ENCODE data around the gene SF1. TPM values are rescaled to one million over a fixed set of nuclear protein-coding genes. Genes with fewer than 3 reads are reported as not detected.
A peak's percentile ranks its signal among the peaks of the same experiment; 100 is the strongest.

SF1 gene
- total RNA-seq, 1 experiment from 2014 or later: 170 TPM

- Histone ChIP-seq H3K9me3 (replicated peaks) (no peaks in the 10 kb centered on the region), H3K27ac (peak overlapping the region; percentile 19), H3K36me3 (peaks cover 97% of the 10 kb centered on the region), H3K4me3 (no peak overlapping the region), H3K4me1 (replicated peaks) (peaks cover 59% of the 10 kb centered on the region), H3K27me3 (replicated peaks) (no peaks in the 10 kb centered on the region)
- peak in 1 of 2 experiments; percentile 64 for DNase-seq (ENCODE audit: low read depth in 1 of 2, low spot score in 2 of 2)
Measured at GRCh38 chr11:64765291-64765850, 13.0 kb downstream of the SF1 start.

- H3K9me3 ChIP-seq (replicated peaks): no peaks in the 10 kb centered on the region
- H3K4me1 ChIP-seq (replicated peaks): peaks cover 59% of the 10 kb centered on the region
- H3K27me3 ChIP-seq (replicated peaks): no peaks in the 10 kb centered on the region
- peak in 1 of 2 experiments; percentile 52 for DNase-seq (ENCODE audit: low read depth in 1 of 2, low spot score in 2 of 2)
- peaks cover 96% of the 10 kb centered on the region for H3K36me3 ChIP-seq
- H3K4me3 ChIP-seq: no peak overlapping the region
- H3K27ac ChIP-seq: peak overlapping the region; percentile 19
Measured at GRCh38 chr11:64764753-64765152, 13.6 kb downstream of the SF1 start.

GRCh38 chr11:64764040-64764611 lies 14.2 kb downstream of the SF1 start:
- Histone ChIP-seq H3K27ac (peak overlapping the region; percentile 78), H3K27me3 (replicated peaks) (no peaks in the 10 kb centered on the region), H3K9me3 (replicated peaks) (no peaks in the 10 kb centered on the region), H3K36me3 (peaks cover 89% of the 10 kb centered on the region), H3K4me1 (replicated peaks) (peaks cover 59% of the 10 kb centered on the region), H3K4me3 (no peak overlapping the region)
- DNase-seq (ENCODE audit: low read depth in 1 of 2, low spot score in 2 of 2): peak; percentile 95 to 97

- peaks cover 84% of the 10 kb centered on the region for H3K36me3 ChIP-seq
- peaks cover 59% of the 10 kb centered on the region for H3K4me1 ChIP-seq (replicated peaks)
- no peak overlapping the region for H3K4me3 ChIP-seq
- no peaks in the 10 kb centered on the region for H3K27me3 ChIP-seq (replicated peaks)
- H3K9me3 ChIP-seq (replicated peaks): no peaks in the 10 kb centered on the region
- H3K27ac ChIP-seq: peak overlapping the region; percentile 78
- no peak for DNase-seq (ENCODE audit: low read depth in 1 of 2, low spot score in 2 of 2)
Measured at GRCh38 chr11:64763526-64764039, 14.8 kb downstream of the SF1 start.

GRCh38 chr11:64762674-64763525 lies 15.4 kb downstream of the SF1 start:
- no peaks in the 10 kb centered on the region for H3K9me3 ChIP-seq (replicated peaks)
- H3K4me3 ChIP-seq: no peak overlapping the region
- H3K27me3 ChIP-seq (replicated peaks): no peaks in the 10 kb centered on the region
- peaks cover 56% of the 10 kb centered on the region for H3K4me1 ChIP-seq (replicated peaks)
- peaks cover 77% of the 10 kb centered on the region for H3K36me3 ChIP-seq
- peak overlapping the region; percentile 78 for H3K27ac ChIP-seq
- DNase-seq (ENCODE audit: low read depth in 1 of 2, low spot score in 2 of 2): peak; percentile 96 to 98

GRCh38 chr11:64762277-64762673 lies 16.1 kb downstream of the SF1 start:
- no peak for DNase-seq (ENCODE audit: low read depth in 1 of 2, low spot score in 2 of 2)
- peaks cover 50% of the 10 kb centered on the region for H3K4me1 ChIP-seq (replicated peaks)
- peaks cover 71% of the 10 kb centered on the region for H3K36me3 ChIP-seq
- peak overlapping the region; percentile 34 for H3K27ac ChIP-seq
- no peak overlapping the region for H3K4me3 ChIP-seq
- H3K27me3 ChIP-seq (replicated peaks): no peaks in the 10 kb centered on the region
- no peaks in the 10 kb centered on the region for H3K9me3 ChIP-seq (replicated peaks)

- Histone ChIP-seq H3K27ac (no peak overlapping the region), H3K4me3 (no peak overlapping the region), H3K9me3 (replicated peaks) (no peaks in the 10 kb centered on the region), H3K4me1 (replicated peaks) (peaks cover 49% of the 10 kb centered on the region), H3K27me3 (replicated peaks) (no peaks in the 10 kb centered on the region), H3K36me3 (peaks cover 61% of the 10 kb centered on the region)
- no peak for DNase-seq (ENCODE audit: low read depth in 1 of 2, low spot score in 2 of 2)
Measured at GRCh38 chr11:64760759-64761420, 17.5 kb downstream of the SF1 start.

- no peak within 1 kb of the TSS for H3K27ac ChIP-seq
Measured at GRCh38 chr11:64759722-64760719, 18.3 kb downstream of the SF1 start, which contains the start of gene PYGM. PYGM (minus strand) TSS chr11:64759974; CDS start chr11:64759898, 76 bp downstream.

GRCh38 chr11:64759131-64759721 lies 19.1 kb downstream of the SF1 start:
- Histone ChIP-seq H3K4me1 (replicated peaks) (peaks cover 37% of the 10 kb centered on the region), H3K4me3 (no peak overlapping the region), H3K27ac (no peak overlapping the region), H3K27me3 (replicated peaks) (no peaks in the 10 kb centered on the region), H3K36me3 (peaks cover 44% of the 10 kb centered on the region), H3K9me3 (replicated peaks) (no peaks in the 10 kb centered on the region)
- DNase-seq (ENCODE audit: low read depth in 1 of 2, low spot score in 2 of 2): no peak

More at GRCh38 chr11:64759722-64760719, 18.3 kb downstream of the SF1 start, which contains the start of gene PYGM:
- Histone ChIP-seq H3K36me3 (peaks cover 52% of the 10 kb centered on the region), H3K4me1 (replicated peaks) (peaks cover 45% of the 10 kb centered on the region), H3K4me3 (no peak within 1 kb of the TSS), H3K9me3 (replicated peaks) (no peaks in the 10 kb centered on the region), H3K27me3 (replicated peaks) (no peaks in the 10 kb centered on the region)
- no peak for DNase-seq (ENCODE audit: low read depth in 1 of 2, low spot score in 2 of 2)

GRCh38 chr11:64758330-64759079 lies 19.8 kb downstream of the SF1 start:
- no peak for DNase-seq (ENCODE audit: low read depth in 1 of 2, low spot score in 2 of 2)
- H3K36me3 ChIP-seq: peaks cover 37% of the 10 kb centered on the region
- H3K9me3 ChIP-seq (replicated peaks): no peaks in the 10 kb centered on the region
- H3K4me1 ChIP-seq (replicated peaks): peaks cover 30% of the 10 kb centered on the region
- H3K27me3 ChIP-seq (replicated peaks): no peaks in the 10 kb centered on the region
- H3K4me3 ChIP-seq: no peak overlapping the region
- H3K27ac ChIP-seq: no peak overlapping the region

- no peak overlapping the region for H3K4me3 ChIP-seq
- H3K4me1 ChIP-seq (replicated peaks): peaks cover 22% of the 10 kb centered on the region
- no peaks in the 10 kb centered on the region for H3K27me3 ChIP-seq (replicated peaks)
- peak in 1 of 2 experiments; percentile 52 for DNase-seq (ENCODE audit: low read depth in 1 of 2, low spot score in 2 of 2)
- H3K27ac ChIP-seq: no peak overlapping the region
- no peaks in the 10 kb centered on the region for H3K9me3 ChIP-seq (replicated peaks)
- H3K36me3 ChIP-seq: peaks cover 29% of the 10 kb centered on the region
Measured at GRCh38 chr11:64757549-64758329, 20.6 kb downstream of the SF1 start.
